DMS 273 (cell line): ENCODE data around the gene PNMA8C.
A peak's percentile ranks its signal among the peaks of the same experiment; 100 is the strongest.
"Not testable (repeated sequence)": the region's sequence is repeated elsewhere in the genome, so short reads cannot be mapped to it uniquely, and the experiment has no call there.

Source experiments
- DNase-seq: peaks from one replicate; lab custom pipeline; 2025; ENCODE audit not compliant: unreplicated experiment; lab: John Stamatoyannopoulos, UW

Gene PNMA8C

DNA sequence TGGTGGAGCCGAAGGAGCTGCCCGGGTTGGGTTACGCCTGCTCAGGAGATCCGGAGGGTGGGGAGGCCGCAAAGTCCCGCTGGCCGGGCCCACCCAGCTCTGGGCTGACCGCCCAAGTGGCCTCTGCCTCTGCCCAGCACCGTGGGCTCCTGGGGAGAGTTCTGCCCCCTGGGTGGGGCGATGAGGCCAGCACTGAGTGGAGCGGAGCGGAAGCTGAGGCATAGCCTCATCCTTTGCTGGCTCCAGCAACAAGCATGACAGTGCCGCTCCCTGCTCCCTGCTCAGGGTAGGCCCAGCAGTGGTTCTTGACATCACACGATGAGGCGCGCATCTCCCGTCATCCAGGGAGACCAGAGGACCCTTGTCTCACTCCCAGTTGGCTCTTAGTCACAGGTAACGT is 37.9 kb downstream of the PNMA8C start:
- no peak for DNase-seq

DNA sequence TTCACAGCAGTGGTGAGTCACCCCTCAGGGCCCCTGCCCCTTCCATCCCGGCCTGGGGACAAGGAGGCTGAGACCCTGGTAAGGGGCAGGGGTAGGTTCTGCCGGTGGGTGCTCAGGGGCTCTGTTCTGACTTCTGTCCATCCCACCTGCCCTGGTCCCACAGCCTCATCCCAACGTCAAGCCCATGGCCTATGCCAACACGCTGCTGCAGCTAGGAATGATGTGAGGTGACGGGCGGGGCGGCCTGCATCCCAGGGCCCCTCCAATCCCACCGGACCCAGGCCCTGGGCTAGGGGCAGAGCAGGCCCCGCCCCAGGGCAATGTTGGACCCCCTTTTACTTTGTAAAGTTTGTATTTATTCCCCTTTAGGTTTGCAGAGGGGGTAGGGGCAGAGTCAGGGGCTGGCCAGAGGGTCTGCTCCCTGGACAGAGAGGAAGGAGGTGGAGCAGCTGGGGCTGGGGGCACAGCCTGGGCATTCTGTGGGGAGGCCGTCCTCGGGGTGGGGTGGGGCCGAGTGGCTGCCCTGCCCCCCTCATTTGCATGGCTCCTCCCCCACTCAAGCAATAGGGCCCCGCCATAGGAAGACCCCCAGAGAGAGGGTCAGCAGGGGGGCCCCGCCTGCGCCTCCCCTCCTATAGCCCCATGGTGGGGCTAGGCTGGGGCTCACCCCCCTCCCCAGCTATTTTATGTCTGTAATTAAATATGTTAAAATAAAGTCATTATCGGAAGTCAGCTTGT is 38.4 kb downstream of the PNMA8C start:
- DNase-seq: no peak

DNA sequence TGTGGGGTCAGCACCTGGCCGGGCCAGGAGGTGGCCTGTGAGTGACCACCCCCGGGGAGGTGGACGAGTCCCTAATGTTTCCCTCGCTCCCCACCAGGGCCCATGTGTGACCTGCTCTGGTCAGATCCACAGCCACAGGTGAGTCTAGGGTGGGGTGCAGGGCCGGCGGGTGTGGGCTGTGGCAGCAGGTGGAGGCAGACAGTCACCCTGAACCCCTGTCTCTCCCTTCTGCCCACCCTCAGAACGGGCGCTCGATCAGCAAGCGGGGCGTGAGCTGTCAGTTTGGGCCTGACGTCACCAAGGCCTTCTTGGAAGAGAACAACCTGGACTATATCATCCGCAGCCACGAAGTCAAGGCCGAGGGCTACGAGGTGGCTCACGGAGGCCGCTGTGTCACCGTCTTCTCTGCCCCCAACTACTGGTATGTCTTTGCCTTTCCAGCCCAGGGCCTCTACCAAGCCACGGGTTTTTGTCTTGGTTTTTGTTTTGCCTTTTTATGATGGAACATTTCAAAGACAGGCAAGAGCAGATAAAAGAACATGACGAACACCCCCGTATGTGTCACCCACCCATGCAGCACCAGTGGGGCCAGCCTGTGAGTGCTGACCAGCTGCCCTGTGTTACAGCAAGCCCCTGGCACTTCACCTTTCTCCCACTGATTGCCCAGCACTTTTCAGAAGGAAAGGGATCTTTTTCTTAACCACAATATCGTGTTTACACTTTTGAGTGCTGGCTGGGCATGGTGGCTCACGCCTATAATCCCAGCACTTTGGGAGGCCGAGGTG is 40.2 kb downstream of the PNMA8C start:
- no peak for DNase-seq

- no peak for DNase-seq
These were observed 41.0 kb downstream of the PNMA8C start for GRCh38 chr19:46387713-46388130.

DNA sequence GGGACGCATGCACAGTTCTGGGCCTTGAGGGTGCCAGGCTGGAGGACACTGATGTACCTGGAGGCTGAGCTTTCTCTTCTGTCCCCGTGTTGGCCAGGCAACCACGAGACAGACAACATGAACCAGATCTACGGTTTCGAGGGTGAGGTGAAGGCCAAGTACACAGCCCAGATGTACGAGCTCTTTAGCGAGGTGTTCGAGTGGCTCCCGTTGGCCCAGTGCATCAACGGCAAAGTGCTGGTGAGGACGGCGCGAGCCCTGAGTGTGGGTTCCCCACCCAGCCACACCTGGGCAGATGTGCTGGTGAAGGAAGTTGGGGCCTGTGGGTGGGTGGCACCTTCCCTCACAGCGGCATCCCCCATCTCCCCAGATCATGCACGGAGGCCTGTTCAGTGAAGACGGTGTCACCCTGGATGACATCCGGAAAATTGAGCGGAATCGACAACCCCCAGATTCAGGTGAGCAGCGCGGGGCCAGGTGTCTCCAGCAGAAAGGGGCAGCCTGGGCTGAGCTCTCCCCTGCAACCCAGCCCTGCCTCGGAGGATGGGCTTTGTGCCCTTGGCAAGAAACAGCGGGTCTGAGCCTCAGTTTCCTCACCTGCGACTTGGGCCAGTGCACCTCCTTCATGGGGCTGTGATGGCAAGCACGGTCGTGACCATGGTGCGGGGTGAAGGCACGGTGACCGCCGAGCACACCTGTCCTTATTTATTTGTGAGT is 41.6 kb downstream of the PNMA8C start:
- no peak for DNase-seq

- DNase-seq: no peak
These were observed 42.6 kb downstream of the PNMA8C start for GRCh38 chr19:46386151-46386550.

DNA sequence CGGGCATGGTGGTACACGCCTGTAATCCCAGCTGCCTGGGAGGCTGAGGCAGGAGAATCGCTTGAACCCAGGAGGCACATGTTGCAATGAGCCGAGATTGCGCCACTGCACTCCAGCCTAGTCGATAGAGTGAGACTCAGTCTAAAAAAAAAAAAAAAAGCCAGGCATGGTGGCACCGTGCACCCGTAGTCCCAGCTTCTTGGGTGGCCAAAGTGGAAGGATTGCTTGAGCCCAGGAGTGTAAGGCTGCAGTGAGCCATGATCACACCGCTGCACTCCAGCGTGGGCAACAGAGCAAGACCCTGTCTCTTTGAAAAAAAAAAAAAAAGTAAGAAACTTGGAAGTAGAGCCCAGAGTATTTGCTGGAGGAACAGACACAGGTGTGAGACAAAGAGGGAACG is 43.1 kb downstream of the PNMA8C start:
- DNase-seq: no peak

DNA sequence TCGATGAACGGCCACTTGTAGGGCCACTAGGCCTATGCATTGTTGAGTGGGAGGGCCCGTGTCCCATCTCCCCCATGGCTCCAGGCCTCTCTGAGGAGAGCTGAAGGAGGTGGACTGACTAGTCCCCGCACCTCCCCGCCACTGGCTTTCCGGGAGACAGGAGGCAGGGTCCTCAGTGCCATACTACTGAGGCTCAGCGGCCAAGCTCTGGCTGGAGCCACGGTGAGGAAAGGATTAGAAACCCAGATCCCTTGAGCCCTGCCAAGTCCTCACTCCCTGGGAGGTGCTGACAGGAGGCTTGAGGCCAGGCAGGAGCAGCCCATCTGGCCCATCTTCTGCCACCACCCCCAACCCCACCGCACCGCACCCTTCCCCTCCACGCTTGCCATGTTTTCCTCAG is 44.3 kb downstream of the PNMA8C start:
- DNase-seq: peak; percentile 94

DNA sequence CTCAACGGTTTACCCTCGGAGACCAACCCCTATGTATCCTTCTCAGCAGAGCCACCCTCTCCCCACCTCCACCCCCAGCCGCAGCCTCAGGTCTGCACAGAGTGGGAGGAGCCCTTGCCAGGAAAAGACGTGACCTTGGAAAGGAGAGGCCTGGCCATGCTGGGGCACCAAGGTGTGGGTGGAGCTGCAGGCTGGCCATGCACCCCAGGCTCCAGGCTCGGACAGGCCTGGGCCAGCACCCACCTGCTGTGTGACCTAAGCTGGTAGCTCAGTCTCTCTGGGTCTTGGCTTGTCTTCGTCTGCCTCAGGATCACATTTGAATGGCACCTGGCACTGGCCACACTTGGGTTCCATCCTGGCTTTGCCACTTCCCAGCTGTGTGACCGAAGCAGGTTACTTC is 44.9 kb downstream of the PNMA8C start:
- DNase-seq: no peak

- no peak for DNase-seq
These were observed 45.4 kb downstream of the PNMA8C start for GRCh38 chr19:46383171-46383815.

DNA sequence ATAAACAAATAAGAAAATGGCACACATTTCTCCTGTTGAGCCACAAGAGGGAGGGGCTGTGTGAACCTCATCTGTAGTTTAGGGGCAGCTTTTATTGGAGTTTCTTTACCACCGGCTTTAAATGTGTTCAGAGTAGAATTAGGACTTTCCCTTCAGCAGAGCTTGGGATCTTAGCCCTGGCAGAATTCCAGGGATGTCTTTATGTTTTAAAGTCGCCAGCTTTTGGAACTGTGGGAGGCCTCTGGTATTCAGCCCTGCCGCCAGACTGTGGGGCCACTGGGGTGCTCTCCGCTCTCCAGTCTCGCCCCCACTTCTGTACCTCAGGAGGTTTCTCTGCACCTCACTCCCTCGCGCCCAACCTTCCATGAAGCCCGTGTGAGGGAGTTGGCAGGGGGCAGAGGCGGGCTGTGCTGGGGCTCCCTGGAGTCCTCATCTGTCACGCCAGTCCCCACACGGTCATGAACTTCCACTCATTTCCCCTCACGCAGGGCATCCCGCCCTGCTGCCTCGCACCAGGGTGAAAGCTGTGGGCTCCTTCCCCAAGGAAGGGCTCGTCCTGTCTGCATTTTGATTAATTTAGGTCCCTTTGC is 46.9 kb downstream of the PNMA8C start:
- DNase-seq: peak; percentile 56

DNA sequence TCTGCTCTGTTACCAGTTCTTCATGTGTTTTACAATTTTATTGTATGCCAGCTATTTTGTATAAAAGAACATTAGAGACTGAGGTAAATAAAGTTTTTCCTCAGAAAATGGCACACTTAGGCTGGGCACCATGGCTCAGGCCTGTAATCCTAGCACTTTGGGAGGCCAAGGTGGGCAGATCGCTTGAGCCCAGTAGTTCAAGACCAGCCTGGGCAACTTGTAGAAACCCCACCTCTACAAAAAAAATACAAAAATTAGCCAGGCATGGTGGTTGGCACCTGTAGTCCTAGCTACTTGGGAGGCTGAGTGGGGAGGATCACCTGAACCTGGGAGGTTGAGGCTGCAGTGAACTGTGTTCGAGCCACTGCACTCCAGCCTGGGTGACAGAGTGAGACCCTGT is 47.4 kb downstream of the PNMA8C start:
- DNase-seq: no peak

- no peak for DNase-seq
These were observed 48.0 kb downstream of the PNMA8C start for GRCh38 chr19:46380690-46381089.

- DNase-seq: no peak
These were observed 50.5 kb downstream of the PNMA8C start for GRCh38 chr19:46378268-46378667.

GRCh38 chr19:46376241-46377153 is 52.2 kb downstream of the PNMA8C start:
- DNase-seq: no peak

DNA sequence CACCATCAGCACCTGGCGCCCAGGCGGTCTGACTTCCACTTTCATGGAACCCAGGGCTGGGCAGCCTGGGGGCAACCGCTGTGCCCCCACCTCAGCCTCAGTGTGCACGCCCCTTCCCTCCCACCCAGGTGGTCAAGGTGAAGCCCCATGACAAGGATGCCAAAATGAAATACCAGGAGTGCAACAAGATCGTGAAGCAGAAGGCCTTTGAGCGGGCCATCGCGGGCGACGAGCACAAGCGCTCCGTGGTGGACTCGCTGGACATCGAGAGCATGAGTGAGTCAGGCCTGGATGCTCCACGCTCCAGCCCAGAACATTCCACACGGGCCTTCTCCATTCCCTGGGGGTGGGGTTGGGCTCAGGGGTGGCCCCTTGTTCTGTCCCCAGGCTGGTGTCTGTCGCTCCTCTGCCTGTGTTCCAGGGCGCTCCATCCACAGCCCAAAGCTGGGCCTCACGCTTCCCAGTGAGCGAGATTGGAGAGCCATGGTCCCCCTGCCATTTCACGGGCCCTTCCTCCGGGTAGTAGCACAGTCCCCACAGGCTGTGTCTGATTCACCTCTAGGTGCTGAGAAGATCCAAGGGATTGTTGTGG is 53.2 kb downstream of the PNMA8C start:
- not testable (repeated sequence) for DNase-seq
